ENCODE measurements around the gene ABCA6.

The ABCA6 gene

GRCh38 chr17:69159418-69159817 lies 17.7 kb upstream of the ABCA6 start:
- DNase-seq (ENCODE audit: low read depth), result no peak
- no peak for TF ChIP-seq CTCF (IDR thresholded peaks at IDR 0.05; ENCODE audit: control insufficient read depth, insufficient read depth, low read depth, low read length, missing control alignments)
- H3K4me3 ChIP-seq (ENCODE audit: control insufficient read depth, low read depth, low read length), result no peak overlapping the region

GRCh38 chr17:69154267-69154666 lies 12.6 kb upstream of the ABCA6 start:
- no peak overlapping the region for H3K4me3 ChIP-seq (ENCODE audit: control insufficient read depth, low read depth, low read length)

GRCh38 chr17:69150333-69150732 lies 8.6 kb upstream of the ABCA6 start:
- TF ChIP-seq CTCF (IDR thresholded peaks at IDR 0.05; ENCODE audit: control insufficient read depth, insufficient read depth, low read depth, low read length, missing control alignments), result no peak
- DNase-seq (ENCODE audit: low read depth), result no peak
- no peak overlapping the region for H3K4me3 ChIP-seq (ENCODE audit: control insufficient read depth, low read depth, low read length)

More at GRCh38 chr17:69154267-69154666, 12.6 kb upstream of the ABCA6 start:
- DNase-seq (ENCODE audit: low read depth), result no peak
- TF ChIP-seq CTCF (IDR thresholded peaks at IDR 0.05; ENCODE audit: control insufficient read depth, insufficient read depth, low read depth, low read length, missing control alignments), result no peak

GRCh38 chr17:69147460-69147859 lies 5.8 kb upstream of the ABCA6 start:
- H3K4me3 ChIP-seq (ENCODE audit: control insufficient read depth, low read depth, low read length), result no peak overlapping the region
- TF ChIP-seq CTCF (IDR thresholded peaks at IDR 0.05; ENCODE audit: control insufficient read depth, insufficient read depth, low read depth, low read length, missing control alignments), result no peak
- DNase-seq (ENCODE audit: low read depth), result no peak

GRCh38 chr17:69144331-69145255 lies 2.9 kb upstream of the ABCA6 start:
- no peak for TF ChIP-seq CTCF (IDR thresholded peaks at IDR 0.05; ENCODE audit: control insufficient read depth, insufficient read depth, low read depth, low read length, missing control alignments)
- DNase-seq (ENCODE audit: low read depth), result no peak
- no peak overlapping the region for H3K4me3 ChIP-seq (ENCODE audit: control insufficient read depth, low read depth, low read length)

- no peak for TF ChIP-seq CTCF (IDR thresholded peaks at IDR 0.05; ENCODE audit: control insufficient read depth, insufficient read depth, low read depth, low read length, missing control alignments)
- H3K4me3 ChIP-seq (ENCODE audit: control insufficient read depth, low read depth, low read length), result no peak overlapping the region
- DNase-seq (ENCODE audit: low read depth), result no peak
These were observed 2.1 kb upstream of the ABCA6 start for GRCh38 chr17:69143683-69144231.
